NB4 (cell line): ENCODE data around the gene MINDY4.

Experiments used
- CTCF ChIP-seq: IDR thresholded peaks from one replicate; pipeline ENCODE4 v1.5.1; 2012; ENCODE audit warnings: low read depth, low read length
- POLR2A ChIP-seq: IDR thresholded peaks from 2 replicates; pipeline ENCODE4 v1.6.1; 2011; ENCODE audit warnings: mild to moderate bottlenecking; ENCODE audit not compliant: insufficient read length; ENCODE audit errors: extremely low read depth

- TF ChIP-seq CTCF (no peak), POLR2A (no peak)
Measured at GRCh38 chr7:30920021-30920583, 148.9 kb downstream of the MINDY4 start.
